ENCODE measurements around the gene BLOC1S1.

BLOC1S1 gene

GRCh38 chr12:55715833-55716581 lies at the start of gene BLOC1S1:
TSS of gene BLOC1S1 (plus strand) at chr12:55716046. CDS start at chr12:55716052, 6 bp downstream.
- DNase-seq: peak; percentile 95

- DNase-seq: no peak
Observed at GRCh38 chr12:55666508-55666907, 49.3 kb upstream of the BLOC1S1 start.

GRCh38 chr12:55670276-55670675 lies 45.6 kb upstream of the BLOC1S1 start:
- DNase-seq: no peak

- DNase-seq: no peak
Observed at GRCh38 chr12:55671746-55672145, 44.1 kb upstream of the BLOC1S1 start.

- no peak for DNase-seq
Observed at GRCh38 chr12:55673638-55674037, 42.2 kb upstream of the BLOC1S1 start.

GRCh38 chr12:55675666-55676065 lies 40.2 kb upstream of the BLOC1S1 start:
- no peak for DNase-seq

GRCh38 chr12:55676707-55677106 lies 39.1 kb upstream of the BLOC1S1 start:
- no peak for DNase-seq

GRCh38 chr12:55679691-55680090 lies 36.2 kb upstream of the BLOC1S1 start:
- DNase-seq: no peak

- peak; percentile 38 for DNase-seq
Observed at GRCh38 chr12:55681142-55682077, 34.4 kb upstream of the BLOC1S1 start.

- DNase-seq: no peak
Observed at GRCh38 chr12:55682087-55682796, 33.6 kb upstream of the BLOC1S1 start.

- no peak for DNase-seq
Observed at GRCh38 chr12:55683676-55684075, 32.2 kb upstream of the BLOC1S1 start.

GRCh38 chr12:55684761-55685370 lies 31.0 kb upstream of the BLOC1S1 start:
- no peak for DNase-seq

- no peak for DNase-seq
Observed at GRCh38 chr12:55685671-55686070, 30.2 kb upstream of the BLOC1S1 start.

- no peak for DNase-seq
Observed at GRCh38 chr12:55686366-55687010, 29.4 kb upstream of the BLOC1S1 start.

GRCh38 chr12:55687746-55688145 lies 28.1 kb upstream of the BLOC1S1 start:
- no peak for DNase-seq

- DNase-seq: no peak
Observed at GRCh38 chr12:55688716-55689655, 26.9 kb upstream of the BLOC1S1 start.

GRCh38 chr12:55692631-55693322 lies 23.1 kb upstream of the BLOC1S1 start:
- no peak for DNase-seq

- no peak for DNase-seq
Observed at GRCh38 chr12:55693323-55694187, 22.3 kb upstream of the BLOC1S1 start.

GRCh38 chr12:55694188-55694515 lies 21.7 kb upstream of the BLOC1S1 start:
- DNase-seq: no peak

GRCh38 chr12:55694651-55695050 lies 21.2 kb upstream of the BLOC1S1 start:
- DNase-seq: no peak

All from fibroblast of upper back skin (primary cell).